Hair follicle dermal papilla cell (primary cell): ENCODE measurements around the gene LIN7A. TPM values are rescaled to one million over a fixed set of nuclear protein-coding genes. Genes with fewer than 3 reads are reported as not detected.

ENCODE experiments used
- small RNA-seq: library from RNA; depleted of rRNA; stranded (forward); fragments of <200 nt; gene quantifications from one replicate; pipeline ENCODE3, GENCODE V24; 2012
- total RNA-seq: library from RNA; depleted of rRNA; stranded (reverse); fragments of >200 nt; gene quantifications from 2 replicates; pipeline ENCODE4 v1.2.3, GENCODE V29; 2012

LIN7A gene, protein sequence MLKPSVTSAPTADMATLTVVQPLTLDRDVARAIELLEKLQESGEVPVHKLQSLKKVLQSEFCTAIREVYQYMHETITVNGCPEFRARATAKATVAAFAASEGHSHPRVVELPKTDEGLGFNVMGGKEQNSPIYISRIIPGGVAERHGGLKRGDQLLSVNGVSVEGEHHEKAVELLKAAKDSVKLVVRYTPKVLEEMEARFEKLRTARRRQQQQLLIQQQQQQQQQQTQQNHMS
- 6.1 and 7.6 TPM in 2 replicates for total RNA-seq

GRCh38 chr12:80937391-80938238, at the start of gene LIN7A:
Gene LIN7A (minus strand): TSS chr12:80937934. CDS start chr12:80937722, 212 bp downstream.

Small RNA genes within 50 kb of the gene (small RNA-seq; reads per million reads assigned to genes)
- gene MIR617 (not detected), gene MIR618 (not detected)

Other genes with a start within 250 kb of the LIN7A start
- not detected in 2 replicates for gene MYF6, start 230.3 kb downstream of the LIN7A start, total RNA-seq
- not detected in 2 replicates for gene MYF5, start 221.0 kb downstream of the LIN7A start, total RNA-seq
- 16.3 and 20.4 TPM in 2 replicates for gene ACSS3, start 140.1 kb upstream of the LIN7A start, total RNA-seq